Sigmoid colon (tissue), 7 donors: ENCODE measurements around the gene SFMBT1. TPM values are rescaled to one million over a fixed set of nuclear protein-coding genes. Genes with fewer than 3 reads are reported as not detected.

Experiments used
- DNase-seq: peaks from one replicate; pipeline ENCODE4 v3.0.0-alpha.2; 2019
- H3K27ac ChIP-seq, 4 donors: fragments of 200-600 bp; sonication (generic); one replicate each; pipeline ENCODE4 v1.5.1; 2016 to 2019; ENCODE audit warnings: mild to moderate bottlenecking in 1 of 4
- H3K27me3 ChIP-seq, 3 donors: fragments of 200-600 bp; sonication (generic); one replicate each; pipeline ENCODE4 v1.5.1; 2019; ENCODE audit warnings: mild to moderate bottlenecking in 1 of 3
- H3K36me3 ChIP-seq, 4 donors: fragments of 200-600 bp; sonication (generic); one replicate each; pipeline ENCODE4 v1.5.1; 2016 to 2019
- H3K4me1 ChIP-seq, 4 donors: fragments of 200-600 bp; sonication (generic); one replicate each; pipeline ENCODE4 v1.5.1; 2017 to 2019
- H3K4me3 ChIP-seq, 4 donors: fragments of 200-600 bp; sonication (generic); one replicate each; pipeline ENCODE4 v1.5.1; 2017 to 2019; ENCODE audit warnings: mild to moderate bottlenecking in 2 of 4, moderate library complexity in 1 of 4
- H3K9me3 ChIP-seq, 4 donors: fragments of 200-600 bp in 3 of 4; sonication (generic) in 3 of 4; one replicate each; pipeline versions ENCODE4 v1.5.1 to v1.6.1; 2013 to 2019
- EP300 ChIP-seq, 4 donors: sonication (generic); formaldehyde crosslinking; IDR thresholded peaks; one replicate each; pipeline ENCODE4 v1.6.1; 2017; ENCODE audit warnings: antibody characterized with exemption in 4 of 4
- POLR2A ChIP-seq, 2 donors: fragments of 450-650 bp; IDR thresholded peaks; one replicate each; pipeline ENCODE4 v1.6.1; 2016; ENCODE audit warnings: antibody characterized with exemption in 2 of 2, mild to moderate bottlenecking in 2 of 2, moderate library complexity in 2 of 2
- POLR2AphosphoS5 ChIP-seq, 4 donors: sonication (generic); formaldehyde crosslinking; IDR thresholded peaks; one replicate each; pipeline ENCODE4 v1.6.1; 2017; ENCODE audit warnings: antibody characterized with exemption in 4 of 4
- WGBS, 2 donors: extraction: QIAGEN DNeasy Blood & Tissue Kit; methylation state at CpG; one replicate each; pipeline ENCODE4 v1.1.7; 2013; 5-methylcytosine and 5-hydroxymethylcytosine counted together
- intact Hi-C: fragments of 100-400 bp; cut with DNase I; formaldehyde crosslinking; loops from one replicate; pipeline ENCODE4 v1.15.1; 2023
- polyA plus RNA-seq, 3 donors: library from polyadenylated mRNA; stranded (reverse); fragments of 200-250 nt; gene quantifications; one replicate each; pipeline ENCODE4 v1.2.3, GENCODE V29; 2013
- total RNA-seq, 4 donors: library from RNA; depleted of rRNA; stranded (reverse); fragments of >200 nt; gene quantifications; one replicate each; pipeline ENCODE4 v1.1.0, GENCODE V29; 2016
- TF ChIP-seq, protein P1 (sequence below), 4 experiments: fragments of 450-650 bp in 3 of 4; fragments of 200-600 bp in 1 of 4; IDR thresholded peaks; one replicate each; pipeline ENCODE4 v1.5.1; 2016 to 2019; ENCODE audit warnings: antibody characterized with exemption in 4 of 4, mild to moderate bottlenecking in 3 of 4, moderate library complexity in 2 of 4
- donor health status: healthy with polysubstance abuse.
- donor health status: Bipolar disorder and iron deficiency.
- donor health status: healthy.

SFMBT1 gene
- total and polyA plus RNA-seq, 7 donors: 4.8 to 16.1 (median 10.2) TPM

DNA sequence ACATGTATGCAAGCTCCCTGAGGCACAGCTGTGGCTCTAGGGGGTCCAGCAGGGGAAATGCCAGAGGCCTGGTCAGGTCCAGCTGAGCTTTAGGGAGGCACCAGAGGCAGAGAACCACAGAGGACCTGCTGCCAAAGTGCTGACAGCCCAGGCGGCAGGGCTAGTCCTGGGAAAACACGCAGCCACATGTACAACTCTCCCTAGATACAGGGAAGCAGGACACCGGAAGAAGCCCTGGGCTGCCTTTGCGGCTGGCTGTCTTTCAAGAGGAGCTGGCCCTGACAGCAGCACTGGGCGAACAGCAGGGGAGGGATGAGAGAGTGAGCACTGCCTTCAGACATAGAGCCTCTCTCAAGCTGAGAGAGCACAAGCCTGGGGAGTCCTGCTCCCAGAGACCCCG lies 43.6 kb upstream of the SFMBT1 start:
- H3K36me3 ChIP-seq: peaks cover 0 to 49% (median 16%) of the 10 kb centered on the region in 4 donors
- WGBS, 2 donors: 92 to 95% methylated on average over 6 of the region's 6 CpGs
- H3K4me3 ChIP-seq: no peak overlapping the region
- DNase-seq: no peak
- TF ChIP-seq EP300 (IDR thresholded peaks at IDR 0.05): no peak
- no peak for TF ChIP-seq POLR2A (IDR thresholded peaks at IDR 0.05)
- no peaks in the 10 kb centered on the region for H3K9me3 ChIP-seq
- H3K27me3 ChIP-seq: no peaks in the 10 kb centered on the region
- no peak overlapping the region for H3K27ac ChIP-seq
- intact Hi-C loops: no loop called here
- H3K4me1 ChIP-seq: peaks cover 0 to 1% (median 0%) of the 10 kb centered on the region in 4 donors

DNA sequence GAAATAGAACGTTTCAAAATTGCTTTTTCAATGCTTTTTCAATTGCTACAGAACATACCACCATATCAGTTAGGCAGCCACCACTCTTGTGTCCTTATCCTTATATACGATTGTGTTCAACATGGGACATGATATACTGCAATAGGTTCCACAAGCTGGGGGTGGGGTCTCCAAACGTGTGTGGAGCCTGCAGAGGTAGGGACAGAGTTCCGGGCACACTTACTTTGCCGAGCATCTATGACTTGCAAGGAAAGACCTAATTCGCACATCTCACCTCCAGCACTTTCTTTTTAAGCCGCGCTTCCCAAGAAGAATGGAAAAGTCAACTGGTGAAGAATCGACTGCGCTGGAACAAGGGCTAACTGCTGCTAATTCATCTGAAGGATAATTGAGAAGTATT lies 39.6 kb upstream of the SFMBT1 start:
- Histone ChIP-seq H3K27ac (no peak overlapping the region), H3K4me3 (no peak overlapping the region), H3K36me3 (peaks cover 0 to 12% (median 2%) of the 10 kb centered on the region in 4 donors), H3K4me1 (peaks cover 0 to 15% (median 11%) of the 10 kb centered on the region in 4 donors), H3K27me3 (no peaks in the 10 kb centered on the region), H3K9me3 (no peaks in the 10 kb centered on the region)
- no peak for DNase-seq
- WGBS, 2 donors: 83 to 87% methylated on average over 10 of the region's 10 CpGs
- intact Hi-C loops: no loop called here
- TF ChIP-seq POLR2AphosphoS5 (IDR thresholded peaks at IDR 0.05) (no peak), EP300 (IDR thresholded peaks at IDR 0.05) (no peak), POLR2A (IDR thresholded peaks at IDR 0.05) (no peak)
- TF ChIP-seq, protein P1, sequence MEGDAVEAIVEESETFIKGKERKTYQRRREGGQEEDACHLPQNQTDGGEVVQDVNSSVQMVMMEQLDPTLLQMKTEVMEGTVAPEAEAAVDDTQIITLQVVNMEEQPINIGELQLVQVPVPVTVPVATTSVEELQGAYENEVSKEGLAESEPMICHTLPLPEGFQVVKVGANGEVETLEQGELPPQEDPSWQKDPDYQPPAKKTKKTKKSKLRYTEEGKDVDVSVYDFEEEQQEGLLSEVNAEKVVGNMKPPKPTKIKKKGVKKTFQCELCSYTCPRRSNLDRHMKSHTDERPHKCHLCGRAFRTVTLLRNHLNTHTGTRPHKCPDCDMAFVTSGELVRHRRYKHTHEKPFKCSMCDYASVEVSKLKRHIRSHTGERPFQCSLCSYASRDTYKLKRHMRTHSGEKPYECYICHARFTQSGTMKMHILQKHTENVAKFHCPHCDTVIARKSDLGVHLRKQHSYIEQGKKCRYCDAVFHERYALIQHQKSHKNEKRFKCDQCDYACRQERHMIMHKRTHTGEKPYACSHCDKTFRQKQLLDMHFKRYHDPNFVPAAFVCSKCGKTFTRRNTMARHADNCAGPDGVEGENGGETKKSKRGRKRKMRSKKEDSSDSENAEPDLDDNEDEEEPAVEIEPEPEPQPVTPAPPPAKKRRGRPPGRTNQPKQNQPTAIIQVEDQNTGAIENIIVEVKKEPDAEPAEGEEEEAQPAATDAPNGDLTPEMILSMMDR (IDR thresholded peaks at IDR 0.05): no peak

DNA sequence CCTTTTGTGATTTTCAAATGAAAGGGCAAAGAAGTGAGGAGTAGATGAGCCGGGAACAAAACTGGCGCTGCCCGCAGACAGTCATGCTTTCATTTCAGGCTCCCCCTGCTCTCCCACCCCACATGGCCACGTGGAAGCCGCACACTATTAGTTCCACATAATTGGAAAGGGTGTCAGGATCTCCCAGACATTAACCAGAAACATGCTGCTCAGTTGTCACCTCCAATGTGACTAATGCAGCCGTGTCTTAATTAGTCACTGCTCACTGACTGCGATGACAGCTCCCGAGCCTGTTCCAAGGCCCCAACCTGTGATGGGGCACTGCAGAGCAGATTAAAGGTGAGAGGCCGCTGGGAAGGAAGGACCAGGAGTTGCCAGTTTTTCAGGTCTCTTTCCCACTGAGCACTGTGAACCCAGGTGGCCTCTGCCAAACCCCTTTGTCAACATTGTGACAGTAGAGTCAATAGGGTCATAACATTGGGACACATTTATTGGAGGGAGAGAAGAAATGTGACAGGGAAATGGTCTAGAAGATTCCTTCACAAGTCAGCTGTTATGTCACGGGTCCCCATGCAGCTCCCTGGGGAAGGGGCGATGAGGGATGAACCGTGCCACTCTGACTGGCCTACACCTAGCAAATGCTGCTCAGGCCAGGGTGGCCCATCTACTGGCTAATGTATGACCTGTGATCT lies 38.6 kb upstream of the SFMBT1 start:
- DNase-seq: no peak
- Histone ChIP-seq H3K9me3 (no peaks in the 10 kb centered on the region), H3K27me3 (no peaks in the 10 kb centered on the region), H3K4me3 (no peak overlapping the region), H3K4me1 (peaks cover 0 to 15% (median 11%) of the 10 kb centered on the region in 4 donors), H3K36me3 (peaks cover 0 to 1% (median 0%) of the 10 kb centered on the region in 4 donors), H3K27ac (peak overlapping the region in 2 of 4 donors; percentile 20 to 49)
- intact Hi-C loops: no loop called here
- no peak for TF ChIP-seq POLR2A (IDR thresholded peaks at IDR 0.05)
- no peak for TF ChIP-seq EP300 (IDR thresholded peaks at IDR 0.05)
- TF ChIP-seq, protein P1 (IDR thresholded peaks at IDR 0.05): no peak
- TF ChIP-seq POLR2AphosphoS5 (IDR thresholded peaks at IDR 0.05): no peak
- WGBS, 2 donors: 69 to 76% methylated on average over 12 of the region's 12 CpGs

DNA sequence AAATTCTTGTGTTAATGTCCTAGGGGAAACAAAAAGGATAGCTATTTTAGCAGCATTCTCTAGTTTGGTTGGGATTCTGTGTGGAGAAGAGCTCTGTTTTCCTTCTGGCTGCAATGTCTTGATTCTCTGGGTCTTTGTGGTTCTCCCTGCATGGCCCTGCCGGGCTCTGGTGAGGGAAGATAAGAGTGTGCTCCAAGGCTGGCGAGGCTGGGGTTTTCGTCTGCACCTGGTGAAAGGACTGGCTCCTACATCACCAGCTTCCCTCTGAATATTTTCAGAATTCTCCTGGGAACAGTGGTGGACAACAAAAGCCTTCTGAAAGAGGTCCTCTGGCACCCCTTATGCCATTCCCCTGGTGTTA lies 38.1 kb upstream of the SFMBT1 start:
- H3K9me3 ChIP-seq: no peaks in the 10 kb centered on the region
- TF ChIP-seq EP300 (IDR thresholded peaks at IDR 0.05): no peak
- no peak for TF ChIP-seq POLR2A (IDR thresholded peaks at IDR 0.05)
- H3K27ac ChIP-seq: peak overlapping the region in 2 of 4 donors; percentile 20 to 49
- 81 to 88% methylated on average over 3 of the region's 3 CpGs for WGBS, 2 donors
- no peaks in the 10 kb centered on the region for H3K27me3 ChIP-seq
- H3K4me3 ChIP-seq: no peak overlapping the region
- no peak for DNase-seq
- H3K36me3 ChIP-seq: no peaks in the 10 kb centered on the region
- H3K4me1 ChIP-seq: peaks cover 0 to 15% (median 11%) of the 10 kb centered on the region in 4 donors
- intact Hi-C loops: no loop called here

DNA sequence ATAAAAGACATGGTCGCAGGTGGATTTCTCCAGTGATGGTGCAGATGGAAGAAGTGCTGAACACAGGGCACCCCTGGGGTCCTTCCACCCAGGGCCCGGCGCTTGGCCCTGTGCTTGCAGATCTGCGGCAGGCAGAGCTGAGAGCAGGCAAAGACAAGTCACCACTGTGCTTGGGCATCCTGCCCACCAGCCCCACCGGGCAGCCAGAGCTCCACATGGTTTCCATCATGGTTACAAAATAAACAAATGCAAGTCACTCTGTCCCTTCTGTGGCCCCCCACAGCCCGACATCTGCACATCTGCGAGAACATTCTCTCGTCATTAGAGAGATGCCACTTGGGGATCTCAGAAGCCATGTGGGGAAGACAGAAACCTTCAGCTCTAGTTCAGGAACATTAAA lies 37.6 kb upstream of the SFMBT1 start:
- peak in 1 of 4 donors; percentile 38 for TF ChIP-seq POLR2AphosphoS5 (IDR thresholded peaks at IDR 0.05)
- no peak for TF ChIP-seq EP300 (IDR thresholded peaks at IDR 0.05)
- TF ChIP-seq, protein P1 (IDR thresholded peaks at IDR 0.05): no peak
- TF ChIP-seq POLR2A (IDR thresholded peaks at IDR 0.05): no peak
- Histone ChIP-seq H3K27me3 (no peaks in the 10 kb centered on the region), H3K9me3 (no peaks in the 10 kb centered on the region), H3K27ac (peak overlapping the region in 2 of 4 donors; percentile 20 to 49), H3K36me3 (no peaks in the 10 kb centered on the region), H3K4me1 (peaks cover 0 to 15% (median 11%) of the 10 kb centered on the region in 4 donors), H3K4me3 (no peak overlapping the region)
- peak; percentile 73 for DNase-seq
- 76 to 86% methylated on average over 8 of the region's 8 CpGs for WGBS, 2 donors
- intact Hi-C loops: no loop called here
